ENCODE data around the gene GUK1. TPM values are rescaled to one million over a fixed set of nuclear protein-coding genes. Genes with fewer than 3 reads are reported as not detected.

GUK1 gene
- total and polyA plus RNA-seq, 2 experiments from 2014 or later: 87.5 to 121 TPM

GRCh38 chr1:228100822-228101613 is 39.1 kb upstream of the GUK1 start (continued):
- TF ChIP-seq ZNF462 (CRISPR knock-in tag; IDR thresholded peaks at IDR 0.05): no peak
- TF ChIP-seq POLR2AphosphoS5 (IDR thresholded peaks at IDR 0.05; ENCODE audit: low read depth): no peak

- H3K27me3 ChIP-seq (ENCODE audit: insufficient read depth): no peaks in the 10 kb centered on the region
- no peak overlapping the region for H3K27ac ChIP-seq (ENCODE audit: low read depth)
- H3F3A ChIP-seq (replicated peaks; ENCODE audit: low read depth): 0 out of 2 replicates have a peak, but pooled peaks cover 2% of the 10 kb centered on the region
- peaks cover 20% of the 10 kb centered on the region for H3K27me3 Mint-ChIP-seq (ENCODE audit: insufficient read depth, low read depth, poor library complexity)
- H3K4me1 Mint-ChIP-seq: peaks cover 8% of the 10 kb centered on the region; the same call in 1 of the 3 replicates
- 0 out of 2 replicates have a peak, but pooled peaks cover 3% of the 10 kb centered on the region for H3K4me1 ChIP-seq (ENCODE audit: insufficient read depth)
- DNase-seq (ENCODE audit: low spot score) (no peak), ATAC-seq (no peak)
- H3K9me3 Mint-ChIP-seq: no peaks in the 10 kb centered on the region; the same call in 1 of the 3 replicates
- no peaks in the 10 kb centered on the region for H3K9me2 ChIP-seq (ENCODE audit: insufficient read depth)
- H3K4me3 ChIP-seq: peak overlapping the region; percentile 93
- H2AFZ ChIP-seq: no peak overlapping the region
- peaks cover 3% of the 10 kb centered on the region; the same call in 1 of the 2 replicates for H3K79me2 ChIP-seq (replicated peaks; ENCODE audit: insufficient read depth)
- H3K36me3 Mint-ChIP-seq (ENCODE audit: low read depth): peaks cover 44% of the 10 kb centered on the region
- H3K36me3 ChIP-seq (ENCODE audit: insufficient read depth): peaks cover 3% of the 10 kb centered on the region; the same call in 1 of the 2 replicates
- peak overlapping the region; percentile 92 for H3K4me3 Mint-ChIP-seq
- peak overlapping the region; percentile 86 for H3K4me2 ChIP-seq
- peaks cover under 1% of the 10 kb centered on the region; the same call in 1 of the 2 replicates for H4K20me1 ChIP-seq (replicated peaks; ENCODE audit: insufficient read depth)
- H3K27ac Mint-ChIP-seq: no peak overlapping the region
- TF ChIP-seq CREB1 (CRISPR knock-in tag; IDR thresholded peaks at IDR 0.05; ENCODE audit: low read depth) (no peak), ZNF114 (CRISPR knock-in tag; IDR thresholded peaks at IDR 0.05) (no peak), JUNB (IDR thresholded peaks at IDR 0.05; ENCODE audit: unreplicated experiment) (no peak), CTCF (conservative IDR thresholded peaks at IDR 0.05; ENCODE audit: low read depth in 2 of 2) (no peak), POLR2AphosphoS5 (IDR thresholded peaks at IDR 0.05; ENCODE audit: low read depth) (no peak), EZH2 (IDR thresholded peaks at IDR 0.05; ENCODE audit: low read depth, unreplicated experiment) (no peak), REST (IDR thresholded peaks at IDR 0.05; ENCODE audit: unreplicated experiment) (no peak), EZH2phosphoT487 (IDR thresholded peaks at IDR 0.05; ENCODE audit: unreplicated experiment) (no peak), NANOG (IDR thresholded peaks at IDR 0.05; ENCODE audit: borderline replicate concordance) (no peak), ETS1 (IDR thresholded peaks at IDR 0.05) (no peak)
Observed at GRCh38 chr1:228101614-228101993, 38.5 kb upstream of the GUK1 start.

Data from GM23338 (cell line).